ENCODE data around the gene AP3B1. TPM values are rescaled to one million over a fixed set of nuclear protein-coding genes. Genes with fewer than 3 reads are reported as not detected.

The AP3B1 gene
- total RNA-seq, 2 donors from 2014 or later, result 53.4 to 74.0 TPM

DNA sequence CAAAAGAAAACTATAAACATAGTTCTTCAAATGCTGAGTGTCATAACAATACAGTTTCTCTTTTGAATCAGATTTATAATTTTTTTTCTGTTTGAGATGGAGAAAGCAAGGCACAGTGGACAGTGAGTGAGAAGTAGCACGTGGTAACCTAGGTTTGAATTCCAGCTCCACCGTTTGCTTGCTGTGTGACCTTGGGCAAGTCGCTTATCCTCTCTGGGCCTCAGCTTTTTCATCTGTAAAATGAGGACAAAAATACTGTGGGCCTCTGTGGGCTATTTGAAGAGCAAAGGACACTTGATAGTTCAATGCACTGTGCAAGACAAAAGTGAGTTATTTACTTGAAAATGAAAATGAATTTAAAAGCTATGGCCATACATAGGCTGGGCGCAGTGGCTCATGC, 330.7 kb downstream of the AP3B1 start:
- TF ChIP-seq, protein P1, sequence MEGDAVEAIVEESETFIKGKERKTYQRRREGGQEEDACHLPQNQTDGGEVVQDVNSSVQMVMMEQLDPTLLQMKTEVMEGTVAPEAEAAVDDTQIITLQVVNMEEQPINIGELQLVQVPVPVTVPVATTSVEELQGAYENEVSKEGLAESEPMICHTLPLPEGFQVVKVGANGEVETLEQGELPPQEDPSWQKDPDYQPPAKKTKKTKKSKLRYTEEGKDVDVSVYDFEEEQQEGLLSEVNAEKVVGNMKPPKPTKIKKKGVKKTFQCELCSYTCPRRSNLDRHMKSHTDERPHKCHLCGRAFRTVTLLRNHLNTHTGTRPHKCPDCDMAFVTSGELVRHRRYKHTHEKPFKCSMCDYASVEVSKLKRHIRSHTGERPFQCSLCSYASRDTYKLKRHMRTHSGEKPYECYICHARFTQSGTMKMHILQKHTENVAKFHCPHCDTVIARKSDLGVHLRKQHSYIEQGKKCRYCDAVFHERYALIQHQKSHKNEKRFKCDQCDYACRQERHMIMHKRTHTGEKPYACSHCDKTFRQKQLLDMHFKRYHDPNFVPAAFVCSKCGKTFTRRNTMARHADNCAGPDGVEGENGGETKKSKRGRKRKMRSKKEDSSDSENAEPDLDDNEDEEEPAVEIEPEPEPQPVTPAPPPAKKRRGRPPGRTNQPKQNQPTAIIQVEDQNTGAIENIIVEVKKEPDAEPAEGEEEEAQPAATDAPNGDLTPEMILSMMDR (conservative IDR thresholded peaks at IDR 0.05), result no peak
- Histone ChIP-seq H3K4me3 (ENCODE audit: low read length) (no peak overlapping the region), H3K9me3 (ENCODE audit: control insufficient read depth, low read length) (no peaks in the 10 kb centered on the region), H3K27ac (ENCODE audit: low read depth, low read length) (no peak overlapping the region), H3K36me3 (ENCODE audit: control insufficient read depth, insufficient read depth, low read length) (no peaks in the 10 kb centered on the region), H3K27me3 (ENCODE audit: control insufficient read depth, insufficient read depth, low read length, poor library complexity, severe bottlenecking) (peaks cover 63% of the 10 kb centered on the region), H3K9ac (ENCODE audit: extremely low read depth, low read length, poor library complexity, severe bottlenecking) (no peak overlapping the region), H3K4me1 (ENCODE audit: control insufficient read depth, insufficient read depth, low read length) (no peaks in the 10 kb centered on the region)
- peaks cover 3% of the 10 kb centered on the region for H3K9me3 Mint-ChIP-seq
- peaks cover 19% of the 10 kb centered on the region for H3K4me1 Mint-ChIP-seq
- H3K4me3 Mint-ChIP-seq, result no peak overlapping the region
- WGBS, 2 experiments (ENCODE audit: insufficient coverage in 1 of 2, insufficient read length in 1 of 2), result 91 to 93% methylated on average over 3 to 4 of the region's 4 CpGs
- H3K27me3 Mint-ChIP-seq (ENCODE audit: insufficient read depth), result peaks cover 91% of the 10 kb centered on the region
- DNase-seq, result no peak
- H3K36me3 Mint-ChIP-seq (ENCODE audit: low read depth), result no peaks in the 10 kb centered on the region
- H3K27ac Mint-ChIP-seq, result no peak overlapping the region

DNA sequence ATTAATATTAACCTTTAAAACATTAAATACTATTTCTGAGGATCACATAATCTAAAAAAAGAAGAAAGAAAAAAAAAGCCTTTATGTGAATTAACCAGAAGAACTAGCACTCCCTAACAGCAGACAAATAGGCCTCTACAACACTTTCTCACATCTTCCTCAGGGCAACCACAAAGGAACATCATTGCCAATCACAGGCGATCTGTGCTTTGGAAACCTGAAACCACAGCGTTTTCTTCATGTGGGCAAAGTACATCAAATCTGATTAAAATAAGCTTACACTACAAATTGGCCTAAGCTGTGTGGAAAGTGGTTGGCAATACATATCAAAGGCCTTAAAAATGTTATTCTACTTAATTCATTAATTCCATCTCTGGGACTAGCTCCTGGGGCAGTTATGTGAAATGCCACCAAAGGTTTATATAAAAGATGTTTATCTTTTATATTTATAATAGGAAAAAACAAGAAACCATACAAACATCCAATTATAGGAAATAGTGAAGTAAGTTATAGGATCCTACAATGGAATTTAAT, 333.6 kb downstream of the AP3B1 start:
- WGBS, 2 experiments (ENCODE audit: insufficient coverage in 1 of 2, insufficient read length in 1 of 2), result 6 to 7% methylated on average over 2 of the region's 2 CpGs
- no peaks in the 10 kb centered on the region for H3K4me1 ChIP-seq (ENCODE audit: control insufficient read depth, insufficient read depth, low read length)
- TF ChIP-seq, protein P1 (conservative IDR thresholded peaks at IDR 0.05), result no peak
- H3K9me3 Mint-ChIP-seq, result no peaks in the 10 kb centered on the region
- H3K9me3 ChIP-seq (ENCODE audit: control insufficient read depth, low read length), result no peaks in the 10 kb centered on the region
- H3K4me1 Mint-ChIP-seq, result peaks cover 29% of the 10 kb centered on the region
- H3K27me3 ChIP-seq (ENCODE audit: control insufficient read depth, insufficient read depth, low read length, poor library complexity, severe bottlenecking), result peaks cover 86% of the 10 kb centered on the region
- H3K4me3 Mint-ChIP-seq, result no peak overlapping the region
- no peak for DNase-seq
- H3K9ac ChIP-seq (ENCODE audit: extremely low read depth, low read length, poor library complexity, severe bottlenecking), result no peak overlapping the region
- no peaks in the 10 kb centered on the region for H3K36me3 Mint-ChIP-seq (ENCODE audit: low read depth)
- H3K27me3 Mint-ChIP-seq (ENCODE audit: insufficient read depth), result peaks cover 86% of the 10 kb centered on the region
- H3K4me3 ChIP-seq (ENCODE audit: low read length), result no peak overlapping the region
- no peak overlapping the region for H3K27ac Mint-ChIP-seq
- no peak overlapping the region for H3K27ac ChIP-seq (ENCODE audit: low read depth, low read length)
- no peaks in the 10 kb centered on the region for H3K36me3 ChIP-seq (ENCODE audit: control insufficient read depth, insufficient read depth, low read length)

DNA sequence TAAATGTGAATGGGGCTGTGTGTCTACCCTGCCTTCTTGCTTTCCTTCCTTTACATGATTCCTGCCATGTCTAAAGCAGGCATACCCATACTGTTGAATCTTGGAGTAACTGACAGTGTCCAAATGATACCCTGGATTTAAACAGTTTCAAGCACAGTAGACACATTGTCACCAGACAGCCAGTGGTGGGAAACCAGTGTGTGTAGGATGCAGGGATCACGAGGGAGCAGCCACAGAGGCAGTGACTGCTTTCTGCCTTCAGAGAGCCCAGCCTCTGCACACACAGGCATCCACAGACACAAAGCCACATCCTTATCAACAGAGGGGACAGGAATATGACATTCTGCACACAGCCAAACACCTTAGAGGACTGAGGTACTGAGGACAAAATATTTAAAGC, 334.2 kb downstream of the AP3B1 start:
- no peak overlapping the region for H3K4me3 ChIP-seq (ENCODE audit: low read length)
- no peaks in the 10 kb centered on the region for H3K36me3 ChIP-seq (ENCODE audit: control insufficient read depth, insufficient read depth, low read length)
- no peak for DNase-seq
- H3K27ac Mint-ChIP-seq, result no peak overlapping the region
- H3K4me3 Mint-ChIP-seq, result no peak overlapping the region
- no peaks in the 10 kb centered on the region for H3K9me3 Mint-ChIP-seq
- peaks cover 29% of the 10 kb centered on the region for H3K4me1 Mint-ChIP-seq
- no peaks in the 10 kb centered on the region for H3K36me3 Mint-ChIP-seq (ENCODE audit: low read depth)
- H3K9ac ChIP-seq (ENCODE audit: extremely low read depth, low read length, poor library complexity, severe bottlenecking), result no peak overlapping the region
- H3K27me3 Mint-ChIP-seq (ENCODE audit: insufficient read depth), result peaks cover 86% of the 10 kb centered on the region
- peaks cover 89% of the 10 kb centered on the region for H3K27me3 ChIP-seq (ENCODE audit: control insufficient read depth, insufficient read depth, low read length, poor library complexity, severe bottlenecking)
- TF ChIP-seq, protein P1 (conservative IDR thresholded peaks at IDR 0.05), result no peak
- no peaks in the 10 kb centered on the region for H3K9me3 ChIP-seq (ENCODE audit: control insufficient read depth, low read length)
- WGBS, 2 experiments (ENCODE audit: insufficient coverage in 1 of 2, insufficient read length in 1 of 2), result 26% methylated on average over 1 of the region's 1 CpG; no CpG with 5 or more reads in 1 of the 2 experiments
- H3K27ac ChIP-seq (ENCODE audit: low read depth, low read length), result no peak overlapping the region
- H3K4me1 ChIP-seq (ENCODE audit: control insufficient read depth, insufficient read depth, low read length), result no peaks in the 10 kb centered on the region
